Type B pancreatic cell (in vitro differentiated cells): ENCODE results near the gene OR2J2. TPM values are rescaled to one million over a fixed set of nuclear protein-coding genes. Genes with fewer than 3 reads are reported as not detected.
"Not testable (repeated sequence)": the region's sequence is repeated elsewhere in the genome, so short reads cannot be mapped to it uniquely, and the experiment has no call there.

ENCODE experiments used
- DNase-seq: peaks from one replicate; pipeline ENCODE4 v3.0.0; 2021; ENCODE audit warnings: mixed read lengths; ENCODE audit not compliant: unreplicated experiment; ENCODE audit errors: extremely low spot score
- H3K27ac Mint-ChIP-seq: 2 replicates; pipeline ENCODE4 v1.8.0; 2021; ENCODE audit warnings: mild to moderate bottlenecking, mixed read lengths
- H3K27me3 Mint-ChIP-seq: 2 replicates; pipeline ENCODE4 v1.8.0; 2021; ENCODE audit warnings: mixed read lengths
- H3K36me3 Mint-ChIP-seq: 2 replicates; pipeline ENCODE4 v1.8.0; 2021; ENCODE audit warnings: mixed read lengths
- H3K4me1 Mint-ChIP-seq: one replicate; pipeline ENCODE4 v1.8.0; 2021; ENCODE audit warnings: mixed read lengths; ENCODE audit not compliant: unreplicated experiment
- H3K4me3 Mint-ChIP-seq: 2 replicates; pipeline ENCODE4 v1.8.0; 2021; ENCODE audit warnings: mild to moderate bottlenecking, mixed read lengths
- H3K9me3 Mint-ChIP-seq: 2 replicates; pipeline ENCODE4 v1.8.0; 2021; ENCODE audit warnings: mixed read lengths
- total RNA-seq: library from RNA; stranded (reverse); gene quantifications from 2 replicates; pipeline ENCODE4 v1.2.1, GENCODE V29; 2021; ENCODE audit warnings: low replicate concordance
- TF ChIP-seq, protein P1 (sequence below): fragments of 200-600 bp; sonication (generic); conservative IDR thresholded peaks from 2 replicates; pipeline ENCODE4 v1.5.0; 2021; ENCODE audit warnings: antibody characterized with exemption, mild to moderate bottlenecking

OR2J2 gene
- total RNA-seq, 1 donor from 2014 or later, result not detected

DNA sequence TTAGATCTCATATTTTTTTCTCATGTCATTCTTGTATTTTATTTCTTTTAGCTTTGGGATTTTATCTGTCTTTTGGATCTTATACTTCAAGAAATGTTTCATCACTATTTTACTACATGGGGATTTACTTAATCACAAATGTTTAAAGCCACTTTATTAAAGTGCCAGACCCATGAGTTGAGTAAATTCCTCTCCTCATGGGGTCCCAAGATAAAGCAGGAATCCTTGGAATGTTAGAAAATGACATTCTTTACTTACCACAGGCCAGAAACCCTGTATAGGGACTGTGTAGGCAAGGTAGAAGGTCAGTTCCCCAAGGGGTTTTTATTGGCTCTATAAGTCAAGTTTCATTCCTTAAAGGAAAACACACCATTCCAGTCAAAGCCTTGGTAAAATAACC, 28.4 kb upstream of the OR2J2 start:
- H3K9me3 Mint-ChIP-seq, result no peaks in the 10 kb centered on the region
- no peak for DNase-seq
- H3K4me3 Mint-ChIP-seq, result no peak overlapping the region
- H3K27me3 Mint-ChIP-seq, result peaks cover 6% of the 10 kb centered on the region
- H3K36me3 Mint-ChIP-seq, result no peaks in the 10 kb centered on the region
- H3K4me1 Mint-ChIP-seq, result no peaks in the 10 kb centered on the region
- no peak overlapping the region for H3K27ac Mint-ChIP-seq
- TF ChIP-seq, protein P1, sequence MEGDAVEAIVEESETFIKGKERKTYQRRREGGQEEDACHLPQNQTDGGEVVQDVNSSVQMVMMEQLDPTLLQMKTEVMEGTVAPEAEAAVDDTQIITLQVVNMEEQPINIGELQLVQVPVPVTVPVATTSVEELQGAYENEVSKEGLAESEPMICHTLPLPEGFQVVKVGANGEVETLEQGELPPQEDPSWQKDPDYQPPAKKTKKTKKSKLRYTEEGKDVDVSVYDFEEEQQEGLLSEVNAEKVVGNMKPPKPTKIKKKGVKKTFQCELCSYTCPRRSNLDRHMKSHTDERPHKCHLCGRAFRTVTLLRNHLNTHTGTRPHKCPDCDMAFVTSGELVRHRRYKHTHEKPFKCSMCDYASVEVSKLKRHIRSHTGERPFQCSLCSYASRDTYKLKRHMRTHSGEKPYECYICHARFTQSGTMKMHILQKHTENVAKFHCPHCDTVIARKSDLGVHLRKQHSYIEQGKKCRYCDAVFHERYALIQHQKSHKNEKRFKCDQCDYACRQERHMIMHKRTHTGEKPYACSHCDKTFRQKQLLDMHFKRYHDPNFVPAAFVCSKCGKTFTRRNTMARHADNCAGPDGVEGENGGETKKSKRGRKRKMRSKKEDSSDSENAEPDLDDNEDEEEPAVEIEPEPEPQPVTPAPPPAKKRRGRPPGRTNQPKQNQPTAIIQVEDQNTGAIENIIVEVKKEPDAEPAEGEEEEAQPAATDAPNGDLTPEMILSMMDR, result no peak

DNA sequence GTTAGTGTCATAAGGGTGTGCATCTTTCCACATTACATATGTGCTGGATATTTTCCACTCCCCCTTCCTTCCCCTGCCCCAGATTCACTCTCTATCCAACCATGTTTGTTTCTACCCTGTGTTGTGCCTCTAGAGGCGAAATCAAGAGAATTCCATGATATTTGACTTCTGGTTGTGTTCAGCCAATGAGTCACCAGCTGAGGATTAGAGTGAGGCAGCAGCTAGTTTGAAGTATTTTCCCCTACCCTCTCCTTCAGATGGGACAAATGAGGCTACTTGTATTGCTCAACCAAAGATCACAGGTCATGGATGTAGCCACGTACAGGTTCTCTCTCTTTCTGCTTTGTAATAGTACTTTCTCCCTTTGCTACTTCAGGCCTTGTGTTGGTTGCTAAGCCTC, 24.5 kb upstream of the OR2J2 start:
- Mint-ChIP-seq H3K36me3 (no peaks in the 10 kb centered on the region), H3K4me1 (no peaks in the 10 kb centered on the region), H3K27ac (no peak overlapping the region), H3K9me3 (peaks cover 5% of the 10 kb centered on the region), H3K4me3 (no peak overlapping the region), H3K27me3 (peaks cover 11% of the 10 kb centered on the region)
- DNase-seq, result no peak
- TF ChIP-seq, protein P1, result no peak

DNA sequence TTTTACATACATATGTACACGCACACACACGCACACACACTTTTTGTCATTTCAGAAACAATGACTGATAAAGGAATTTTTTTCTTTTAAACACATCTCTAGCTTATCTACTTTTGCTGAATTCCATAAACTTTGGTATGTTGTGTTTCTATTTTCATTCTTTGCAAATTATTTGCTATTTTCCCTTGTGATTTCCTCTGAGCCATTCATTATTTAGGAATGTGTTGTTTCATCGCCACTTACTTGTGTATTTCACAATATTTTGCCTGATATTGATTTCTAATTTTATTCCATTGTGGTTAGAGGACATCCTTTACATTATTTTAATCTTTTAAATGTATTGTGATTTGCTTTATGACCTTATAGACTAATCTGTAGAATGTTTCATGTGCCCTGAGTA, 23.6 kb upstream of the OR2J2 start:
- Mint-ChIP-seq H3K27ac (no peak overlapping the region), H3K9me3 (peaks cover 5% of the 10 kb centered on the region), H3K27me3 (peaks cover 11% of the 10 kb centered on the region), H3K4me3 (no peak overlapping the region), H3K4me1 (no peaks in the 10 kb centered on the region), H3K36me3 (no peaks in the 10 kb centered on the region)
- DNase-seq, result no peak
- TF ChIP-seq, protein P1, result no peak

DNA sequence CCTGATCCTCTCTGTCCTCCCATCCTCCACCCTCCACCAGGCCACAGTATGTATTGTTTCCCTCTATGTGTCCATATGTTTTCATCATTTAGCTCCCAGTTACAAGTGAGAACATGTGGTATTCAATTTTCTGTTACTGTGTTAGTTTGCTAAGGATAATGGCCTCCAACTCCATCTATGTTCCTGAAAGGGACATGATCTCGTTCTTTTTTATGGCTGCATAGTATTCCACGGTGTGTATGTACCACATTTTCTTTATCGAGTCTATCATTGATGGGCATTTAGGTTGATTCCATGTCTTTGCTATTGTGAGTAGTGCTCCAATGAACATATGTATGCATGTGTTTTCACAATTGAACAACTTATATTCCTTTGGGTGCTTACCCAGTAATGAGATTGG, 21.3 kb upstream of the OR2J2 start:
- H3K27ac Mint-ChIP-seq, H3K36me3 Mint-ChIP-seq, H3K4me3 Mint-ChIP-seq, H3K9me3 Mint-ChIP-seq, DNase-seq, H3K4me1 Mint-ChIP-seq: not testable (repeated sequence)
- peaks cover 15% of the 10 kb centered on the region for H3K27me3 Mint-ChIP-seq

DNA sequence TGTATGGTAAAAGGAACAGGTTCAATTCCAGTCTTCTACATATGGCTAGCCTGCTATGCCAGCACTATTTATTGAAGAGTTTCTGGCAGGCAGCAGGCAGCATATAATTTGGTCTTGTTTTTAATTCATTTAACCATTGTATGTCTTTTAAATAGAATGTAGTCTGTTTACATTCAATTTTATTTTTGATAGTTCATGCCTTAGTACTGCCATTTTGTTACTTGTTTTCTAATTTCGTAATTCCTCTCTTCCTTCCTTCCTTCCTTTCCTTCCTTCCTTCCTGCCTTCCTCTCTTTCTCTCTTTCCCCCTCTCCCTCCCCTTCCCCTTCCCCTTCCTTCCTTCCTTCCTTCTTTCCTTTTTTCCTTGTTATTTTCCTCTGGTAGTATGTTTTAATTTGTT, 17.6 kb upstream of the OR2J2 start:
- TF ChIP-seq, protein P1, result no peak

DNA sequence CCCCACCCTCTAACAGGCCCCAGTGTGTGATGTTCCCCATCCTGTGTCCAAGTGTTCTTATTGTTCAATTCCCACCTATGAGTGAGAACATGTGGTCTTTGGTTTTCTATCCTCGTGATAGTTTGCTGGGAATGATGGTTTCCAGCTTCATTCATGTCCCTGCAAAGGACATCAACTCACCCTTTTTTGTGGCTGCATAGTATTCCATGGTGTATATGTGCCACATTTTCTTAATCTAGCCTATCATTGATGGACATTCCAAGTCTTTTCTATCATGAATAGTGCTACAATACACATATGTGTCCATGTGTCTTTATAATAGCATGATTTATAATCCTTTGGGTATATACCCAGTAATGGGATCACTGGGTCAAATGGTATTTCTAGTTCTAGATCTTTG, 15.5 kb upstream of the OR2J2 start:
- H3K4me1 Mint-ChIP-seq, H3K36me3 Mint-ChIP-seq, H3K4me3 Mint-ChIP-seq, H3K27ac Mint-ChIP-seq, H3K9me3 Mint-ChIP-seq, H3K27me3 Mint-ChIP-seq, DNase-seq: not testable (repeated sequence)

More for the DNA sequence above, 17.6 kb upstream of the OR2J2 start:
- no peak for DNase-seq
- Mint-ChIP-seq H3K27me3 (peaks cover 10% of the 10 kb centered on the region), H3K36me3 (no peaks in the 10 kb centered on the region), H3K9me3 (peaks cover 5% of the 10 kb centered on the region), H3K4me3 (no peak overlapping the region), H3K4me1 (no peaks in the 10 kb centered on the region), H3K27ac (no peak overlapping the region)

DNA sequence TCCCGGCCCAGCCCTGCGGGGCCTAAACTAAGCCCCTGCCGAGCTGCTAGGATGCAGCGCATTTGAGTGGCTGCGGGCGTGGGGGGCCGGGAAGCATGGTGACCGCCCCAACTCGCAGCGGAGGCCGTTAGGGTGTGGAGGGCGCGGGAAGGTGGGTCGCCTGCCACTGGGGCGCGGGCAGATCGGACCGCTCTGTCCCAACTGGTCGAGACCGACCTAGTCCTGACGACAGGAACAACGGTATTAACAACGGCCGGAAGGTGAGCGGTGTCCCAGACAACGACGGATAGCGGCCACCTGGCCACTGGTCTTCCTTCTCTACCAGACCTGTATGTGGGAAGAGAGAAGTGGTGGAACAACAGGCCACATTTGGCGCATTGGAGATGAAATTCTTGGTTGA, 10.8 kb upstream of the OR2J2 start:
- not testable (repeated sequence) for H3K9me3 Mint-ChIP-seq, H3K36me3 Mint-ChIP-seq, H3K4me1 Mint-ChIP-seq, H3K27me3 Mint-ChIP-seq, DNase-seq, H3K27ac Mint-ChIP-seq, H3K4me3 Mint-ChIP-seq

DNA sequence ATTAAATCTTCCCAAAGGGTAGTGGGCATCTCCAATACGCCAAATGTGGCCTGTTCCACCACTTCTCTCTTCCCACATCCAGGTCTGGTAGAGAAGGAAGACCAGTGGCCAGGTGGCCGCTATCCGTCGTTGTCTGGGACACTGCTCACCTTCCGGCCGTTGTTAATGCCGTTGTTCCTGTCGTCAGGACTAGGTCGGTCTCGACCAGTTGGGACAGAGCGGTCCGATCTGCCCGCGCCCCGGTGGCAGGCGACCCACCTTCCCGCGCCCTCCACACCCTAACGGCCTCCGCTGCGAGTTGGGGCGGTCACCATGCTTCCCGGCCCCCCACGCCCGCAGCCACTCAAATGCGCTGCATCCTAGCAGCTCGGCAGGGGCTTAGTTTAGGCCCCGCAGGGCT, 5.1 kb upstream of the OR2J2 start:
- not testable (repeated sequence) for DNase-seq, H3K27ac Mint-ChIP-seq, H3K9me3 Mint-ChIP-seq, H3K4me1 Mint-ChIP-seq, H3K36me3 Mint-ChIP-seq, H3K4me3 Mint-ChIP-seq
- peaks cover 11% of the 10 kb centered on the region for H3K27me3 Mint-ChIP-seq
